K562 (cell line): ENCODE data around the gene KLK1. TPM values are rescaled to one million over a fixed set of nuclear protein-coding genes. Genes with fewer than 3 reads are reported as not detected.

Source experiments
- BDP1 ChIP-seq: IDR thresholded peaks from 3 replicates; pipeline ENCODE4 v1.6.1; 2011; ENCODE audit not compliant: insufficient read length, insufficient read depth
- FIP1L1 ChIP-seq: fragments of 200-400 bp; formaldehyde crosslinking; IDR thresholded peaks from 2 replicates; pipeline ENCODE4 v1.6.1; 2018; ENCODE audit warnings: mild to moderate bottlenecking, low read depth, low read length; ENCODE audit not compliant: poor library complexity, severe bottlenecking
- MEIS2 ChIP-seq: fragments of 450-650 bp; IDR thresholded peaks from 2 replicates; pipeline ENCODE4 v1.6.1; 2014; ENCODE audit warnings: mild to moderate bottlenecking; ENCODE audit not compliant: partially characterized antibody
- PHF21A ChIP-seq: fragments of 450-650 bp; IDR thresholded peaks from 2 replicates; pipeline ENCODE4 v1.6.1; 2017; ENCODE audit warnings: low read depth, borderline replicate concordance
- PML ChIP-seq: IDR thresholded peaks from 2 replicates; pipeline ENCODE4 v1.6.1; 2012; ENCODE audit warnings: low read length, inconsistent platforms
- POLR2A ChIP-seq: fragments of 450-650 bp; conservative IDR thresholded peaks from 2 replicates; pipeline ENCODE4 v1.6.1; 2016
- ZBED1 ChIP-seq: IDR thresholded peaks from 2 replicates; pipeline ENCODE4 v1.6.1; 2014
- ZNF239 ChIP-seq: fragments of 250-450 bp; sonication (Bioruptor Pico); IDR thresholded peaks from 2 replicates; pipeline ENCODE4 v1.4.0; 2020; ENCODE audit warnings: mild to moderate bottlenecking
- ZNF311 ChIP-seq: fragments of 250-450 bp; sonication (Bioruptor Pico); IDR thresholded peaks from 2 replicates; pipeline ENCODE4 v1.4.0; 2020; ENCODE audit warnings: mild to moderate bottlenecking, moderate library complexity
- polyA plus RNA-seq, 8 experiments: library from polyadenylated mRNA; depleted of rRNA in 4 of 8; stranded (reverse) in 5 of 8; unstranded in 3 of 8; fragments of >200 nt; fragmentation: Nextera tagmentation in 2 of 8; fragmentation: Illumina TruSeq in 1 of 8; extraction: Ambion mirVana in 2 of 8; extraction: Trizol in 1 of 8; gene quantifications; 2 replicates each; pipeline versions ENCODE4 v1.2.1 to v1.2.3, GENCODE V29; 2011 to 2014; ENCODE audit warnings: inconsistent platforms in 1 of 8, missing spikeins in 1 of 8
- total RNA-seq, 7 experiments: library from RNA; depleted of rRNA in 6 of 7; stranded (reverse); fragments of >200 nt in 6 of 7; fragmentation: Illumina TruSeq in 2 of 7; extraction: Trizol in 2 of 7; gene quantifications; 2 replicates each; pipeline versions ENCODE4 v1.2.1 to v1.2.3, GENCODE V29; 2011 to 2021; ENCODE audit warnings: low replicate concordance in 1 of 7
- TF ChIP-seq, protein P1 (sequence below), 2 experiments: fragments of 450-650 bp in 1 of 2; sonication (generic) in 1 of 2; formaldehyde crosslinking in 1 of 2; IDR thresholded peaks; 2 replicates each; pipeline versions ENCODE4 v1.7.1 to v1.9.0; 2016 to 2022; ENCODE audit warnings: inconsistent platforms in 1 of 2, mild to moderate bottlenecking in 1 of 2, missing genetic modification reagents in 1 of 2
- TF ChIP-seq, protein P2 (sequence below): sonication (generic); formaldehyde crosslinking; IDR thresholded peaks from 2 replicates; pipeline ENCODE4 v1.8.0; 2022; ENCODE audit warnings: mild to moderate bottlenecking, missing genetic modification reagents
- TF ChIP-seq, protein P3 (sequence below), 3 experiments: fragments of 200-800 bp in 1 of 3; sonication (Bioruptor generic) in 1 of 3; sonication (generic) in 1 of 3; formaldehyde crosslinking in 1 of 3; IDR thresholded peaks; 2 replicates each; pipeline versions ENCODE4 v1.6.1 to v1.8.0; 2016 to 2022; ENCODE audit warnings: mild to moderate bottlenecking in 2 of 3, missing compliant biosample characterization in 2 of 3, missing genetic modification characterization in 2 of 3, missing genetic modification reagents in 1 of 3

KLK1 gene
- total and polyA plus RNA-seq, 9 of the 15 experiments (the other 6 are each of a cell fraction or from before 2014, with no cell fraction given): 0.87 to 15.4 (median 9.1) TPM

DNA sequence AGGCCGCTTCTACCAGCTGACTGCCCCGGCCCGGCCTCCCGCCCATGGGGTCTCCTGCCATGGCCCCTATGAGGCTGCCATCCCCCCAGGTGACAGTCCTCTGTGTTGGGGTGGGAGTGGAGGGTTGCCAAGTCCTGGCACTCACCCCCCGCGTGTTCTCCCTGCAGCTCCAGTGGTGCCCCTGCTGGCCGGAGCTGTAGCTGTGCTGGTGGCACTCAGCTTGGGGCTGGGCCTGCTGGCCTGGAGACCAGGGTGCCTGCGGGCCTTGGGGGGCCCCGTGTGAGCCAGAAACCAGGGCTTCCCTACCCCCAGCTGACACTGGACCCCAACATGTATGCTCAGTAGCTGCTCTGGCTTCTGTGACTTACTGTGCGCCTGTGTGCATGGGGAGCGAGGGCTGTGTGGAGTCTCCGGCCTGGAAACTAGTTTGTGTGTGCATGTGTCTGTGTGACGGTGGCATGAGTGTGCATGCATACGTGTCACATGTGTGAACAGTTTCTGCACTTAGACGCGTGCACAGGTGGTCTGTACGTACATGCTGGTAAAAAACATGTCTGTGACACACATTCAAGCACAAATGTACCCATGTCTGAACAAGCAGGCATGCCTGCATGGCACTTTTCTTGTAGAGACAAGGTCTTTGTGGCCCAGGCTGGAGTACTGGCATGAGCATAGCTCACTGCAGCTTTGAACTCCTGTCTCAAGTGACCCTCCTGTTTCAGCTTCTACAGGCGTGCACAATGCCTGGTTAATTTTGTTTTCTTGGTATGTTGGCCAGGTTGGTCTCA lies 28.5 kb downstream of the KLK1 start (continued):
- TF ChIP-seq FIP1L1: peak; percentile 97
- no peak for TF ChIP-seq MEIS2
- TF ChIP-seq BDP1: no peak
- no peak for TF ChIP-seq PHF21A
- TF ChIP-seq, protein P1, sequence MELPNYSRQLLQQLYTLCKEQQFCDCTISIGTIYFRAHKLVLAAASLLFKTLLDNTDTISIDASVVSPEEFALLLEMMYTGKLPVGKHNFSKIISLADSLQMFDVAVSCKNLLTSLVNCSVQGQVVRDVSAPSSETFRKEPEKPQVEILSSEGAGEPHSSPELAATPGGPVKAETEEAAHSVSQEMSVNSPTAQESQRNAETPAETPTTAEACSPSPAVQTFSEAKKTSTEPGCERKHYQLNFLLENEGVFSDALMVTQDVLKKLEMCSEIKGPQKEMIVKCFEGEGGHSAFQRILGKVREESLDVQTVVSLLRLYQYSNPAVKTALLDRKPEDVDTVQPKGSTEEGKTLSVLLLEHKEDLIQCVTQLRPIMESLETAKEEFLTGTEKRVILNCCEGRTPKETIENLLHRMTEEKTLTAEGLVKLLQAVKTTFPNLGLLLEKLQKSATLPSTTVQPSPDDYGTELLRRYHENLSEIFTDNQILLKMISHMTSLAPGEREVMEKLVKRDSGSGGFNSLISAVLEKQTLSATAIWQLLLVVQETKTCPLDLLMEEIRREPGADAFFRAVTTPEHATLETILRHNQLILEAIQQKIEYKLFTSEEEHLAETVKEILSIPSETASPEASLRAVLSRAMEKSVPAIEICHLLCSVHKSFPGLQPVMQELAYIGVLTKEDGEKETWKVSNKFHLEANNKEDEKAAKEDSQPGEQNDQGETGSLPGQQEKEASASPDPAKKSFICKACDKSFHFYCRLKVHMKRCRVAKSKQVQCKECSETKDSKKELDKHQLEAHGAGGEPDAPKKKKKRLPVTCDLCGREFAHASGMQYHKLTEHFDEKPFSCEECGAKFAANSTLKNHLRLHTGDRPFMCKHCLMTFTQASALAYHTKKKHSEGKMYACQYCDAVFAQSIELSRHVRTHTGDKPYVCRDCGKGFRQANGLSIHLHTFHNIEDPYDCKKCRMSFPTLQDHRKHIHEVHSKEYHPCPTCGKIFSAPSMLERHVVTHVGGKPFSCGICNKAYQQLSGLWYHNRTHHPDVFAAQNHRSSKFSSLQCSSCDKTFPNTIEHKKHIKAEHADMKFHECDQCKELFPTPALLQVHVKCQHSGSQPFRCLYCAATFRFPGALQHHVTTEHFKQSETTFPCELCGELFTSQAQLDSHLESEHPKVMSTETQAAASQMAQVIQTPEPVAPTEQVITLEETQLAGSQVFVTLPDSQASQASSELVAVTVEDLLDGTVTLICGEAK (IDR thresholded peaks at IDR 0.05): no peak
- TF ChIP-seq, protein P1 (CRISPR knock-in tag; IDR thresholded peaks at IDR 0.05): 0 out of 2 replicates have a peak, but pooled peaks have one; percentile 7
- TF ChIP-seq, protein P2, sequence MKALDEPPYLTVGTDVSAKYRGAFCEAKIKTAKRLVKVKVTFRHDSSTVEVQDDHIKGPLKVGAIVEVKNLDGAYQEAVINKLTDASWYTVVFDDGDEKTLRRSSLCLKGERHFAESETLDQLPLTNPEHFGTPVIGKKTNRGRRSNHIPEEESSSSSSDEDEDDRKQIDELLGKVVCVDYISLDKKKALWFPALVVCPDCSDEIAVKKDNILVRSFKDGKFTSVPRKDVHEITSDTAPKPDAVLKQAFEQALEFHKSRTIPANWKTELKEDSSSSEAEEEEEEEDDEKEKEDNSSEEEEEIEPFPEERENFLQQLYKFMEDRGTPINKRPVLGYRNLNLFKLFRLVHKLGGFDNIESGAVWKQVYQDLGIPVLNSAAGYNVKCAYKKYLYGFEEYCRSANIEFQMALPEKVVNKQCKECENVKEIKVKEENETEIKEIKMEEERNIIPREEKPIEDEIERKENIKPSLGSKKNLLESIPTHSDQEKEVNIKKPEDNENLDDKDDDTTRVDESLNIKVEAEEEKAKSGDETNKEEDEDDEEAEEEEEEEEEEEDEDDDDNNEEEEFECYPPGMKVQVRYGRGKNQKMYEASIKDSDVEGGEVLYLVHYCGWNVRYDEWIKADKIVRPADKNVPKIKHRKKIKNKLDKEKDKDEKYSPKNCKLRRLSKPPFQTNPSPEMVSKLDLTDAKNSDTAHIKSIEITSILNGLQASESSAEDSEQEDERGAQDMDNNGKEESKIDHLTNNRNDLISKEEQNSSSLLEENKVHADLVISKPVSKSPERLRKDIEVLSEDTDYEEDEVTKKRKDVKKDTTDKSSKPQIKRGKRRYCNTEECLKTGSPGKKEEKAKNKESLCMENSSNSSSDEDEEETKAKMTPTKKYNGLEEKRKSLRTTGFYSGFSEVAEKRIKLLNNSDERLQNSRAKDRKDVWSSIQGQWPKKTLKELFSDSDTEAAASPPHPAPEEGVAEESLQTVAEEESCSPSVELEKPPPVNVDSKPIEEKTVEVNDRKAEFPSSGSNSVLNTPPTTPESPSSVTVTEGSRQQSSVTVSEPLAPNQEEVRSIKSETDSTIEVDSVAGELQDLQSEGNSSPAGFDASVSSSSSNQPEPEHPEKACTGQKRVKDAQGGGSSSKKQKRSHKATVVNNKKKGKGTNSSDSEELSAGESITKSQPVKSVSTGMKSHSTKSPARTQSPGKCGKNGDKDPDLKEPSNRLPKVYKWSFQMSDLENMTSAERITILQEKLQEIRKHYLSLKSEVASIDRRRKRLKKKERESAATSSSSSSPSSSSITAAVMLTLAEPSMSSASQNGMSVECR (CRISPR knock-in tag): 0 out of 2 replicates have a peak, but pooled peaks have one; percentile 56
- no peak for TF ChIP-seq ZNF311 (CRISPR knock-in tag)
- 0 out of 2 replicates have a peak, but pooled peaks have one; percentile 60 for TF ChIP-seq ZBED1
- TF ChIP-seq ZNF239 (CRISPR knock-in tag): no peak
- TF ChIP-seq, protein P3, sequence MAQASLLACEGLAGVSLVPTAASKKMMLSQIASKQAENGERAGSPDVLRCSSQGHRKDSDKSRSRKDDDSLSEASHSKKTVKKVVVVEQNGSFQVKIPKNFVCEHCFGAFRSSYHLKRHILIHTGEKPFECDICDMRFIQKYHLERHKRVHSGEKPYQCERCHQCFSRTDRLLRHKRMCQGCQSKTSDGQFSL (CRISPR knock-in tag; IDR thresholded peaks at IDR 0.05): peak; percentile 48; the same call in 1 of the 2 replicates
- TF ChIP-seq, protein P3 (tag; IDR thresholded peaks at IDR 0.05): no peak
- peak; percentile 44 for TF ChIP-seq PML
- TF ChIP-seq POLR2A: peak; percentile 82
